Right lobe of liver (tissue), 4 donors: Measurements from ENCODE around the gene SPEF2.

ENCODE experiments used
- CTCF ChIP-seq, 4 donors: fragments of 200-600 bp in 3 of 4; fragments of 450-650 bp in 1 of 4; IDR thresholded peaks; one replicate each; pipeline versions ENCODE4 v1.5.1 to v1.8.0; 2016 to 2022; ENCODE audit warnings: antibody characterized with exemption in 4 of 4, mild to moderate bottlenecking in 2 of 4
- POLR2A ChIP-seq: fragments of 450-650 bp; IDR thresholded peaks from one replicate; pipeline ENCODE4 v1.6.1; 2017; ENCODE audit warnings: antibody characterized with exemption, mild to moderate bottlenecking
- donor health status: DM: no; HTN: no; CAD: no.
- donor health status: DM: no; HTN: no; CAD: no.
- donor health status: DM: no; HTN: yes; CAD: no.

GRCh38 chr5:35838370-35839042 is 220.8 kb downstream of the SPEF2 start:
- TF ChIP-seq CTCF (IDR thresholded peaks at IDR 0.05) (no peak), POLR2A (no peak)
